AG09319 (cell line): ENCODE results near the gene TAF11.

Experiments
- DNase-seq: peaks from one replicate; pipeline ENCODE4 v3.0.0-alpha.2; 2010; ENCODE audit warnings: low read depth; ENCODE audit errors: extremely low read depth
- TF ChIP-seq, protein P1 (sequence below): IDR thresholded peaks from 2 replicates; pipeline ENCODE4 v1.5.1; 2011; ENCODE audit warnings: low read depth, mild to moderate bottlenecking, inconsistent platforms, low read length, moderate library complexity

TAF11 gene

DNA sequence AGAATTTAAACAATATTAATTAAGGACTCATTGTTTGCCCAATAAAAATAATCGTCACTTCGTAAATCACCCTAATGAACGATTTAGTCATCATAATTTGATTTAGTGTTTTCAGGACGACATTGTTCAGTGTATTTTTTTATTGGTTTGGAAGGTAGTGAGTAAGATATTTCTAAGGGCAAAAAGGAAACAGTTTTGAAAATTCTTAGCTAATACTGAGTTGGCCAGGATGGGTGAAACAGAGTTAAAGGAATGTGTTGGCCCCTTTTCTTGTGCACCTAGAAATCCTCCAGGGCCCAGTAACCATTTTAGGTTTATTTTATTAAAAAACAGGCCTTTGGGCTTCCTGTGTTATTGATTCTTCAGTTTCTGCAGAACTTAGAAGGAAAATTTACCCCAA is 26.5 kb upstream of the TAF11 start:
- no peak for DNase-seq
- TF ChIP-seq, protein P1, sequence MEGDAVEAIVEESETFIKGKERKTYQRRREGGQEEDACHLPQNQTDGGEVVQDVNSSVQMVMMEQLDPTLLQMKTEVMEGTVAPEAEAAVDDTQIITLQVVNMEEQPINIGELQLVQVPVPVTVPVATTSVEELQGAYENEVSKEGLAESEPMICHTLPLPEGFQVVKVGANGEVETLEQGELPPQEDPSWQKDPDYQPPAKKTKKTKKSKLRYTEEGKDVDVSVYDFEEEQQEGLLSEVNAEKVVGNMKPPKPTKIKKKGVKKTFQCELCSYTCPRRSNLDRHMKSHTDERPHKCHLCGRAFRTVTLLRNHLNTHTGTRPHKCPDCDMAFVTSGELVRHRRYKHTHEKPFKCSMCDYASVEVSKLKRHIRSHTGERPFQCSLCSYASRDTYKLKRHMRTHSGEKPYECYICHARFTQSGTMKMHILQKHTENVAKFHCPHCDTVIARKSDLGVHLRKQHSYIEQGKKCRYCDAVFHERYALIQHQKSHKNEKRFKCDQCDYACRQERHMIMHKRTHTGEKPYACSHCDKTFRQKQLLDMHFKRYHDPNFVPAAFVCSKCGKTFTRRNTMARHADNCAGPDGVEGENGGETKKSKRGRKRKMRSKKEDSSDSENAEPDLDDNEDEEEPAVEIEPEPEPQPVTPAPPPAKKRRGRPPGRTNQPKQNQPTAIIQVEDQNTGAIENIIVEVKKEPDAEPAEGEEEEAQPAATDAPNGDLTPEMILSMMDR = no peak

DNA sequence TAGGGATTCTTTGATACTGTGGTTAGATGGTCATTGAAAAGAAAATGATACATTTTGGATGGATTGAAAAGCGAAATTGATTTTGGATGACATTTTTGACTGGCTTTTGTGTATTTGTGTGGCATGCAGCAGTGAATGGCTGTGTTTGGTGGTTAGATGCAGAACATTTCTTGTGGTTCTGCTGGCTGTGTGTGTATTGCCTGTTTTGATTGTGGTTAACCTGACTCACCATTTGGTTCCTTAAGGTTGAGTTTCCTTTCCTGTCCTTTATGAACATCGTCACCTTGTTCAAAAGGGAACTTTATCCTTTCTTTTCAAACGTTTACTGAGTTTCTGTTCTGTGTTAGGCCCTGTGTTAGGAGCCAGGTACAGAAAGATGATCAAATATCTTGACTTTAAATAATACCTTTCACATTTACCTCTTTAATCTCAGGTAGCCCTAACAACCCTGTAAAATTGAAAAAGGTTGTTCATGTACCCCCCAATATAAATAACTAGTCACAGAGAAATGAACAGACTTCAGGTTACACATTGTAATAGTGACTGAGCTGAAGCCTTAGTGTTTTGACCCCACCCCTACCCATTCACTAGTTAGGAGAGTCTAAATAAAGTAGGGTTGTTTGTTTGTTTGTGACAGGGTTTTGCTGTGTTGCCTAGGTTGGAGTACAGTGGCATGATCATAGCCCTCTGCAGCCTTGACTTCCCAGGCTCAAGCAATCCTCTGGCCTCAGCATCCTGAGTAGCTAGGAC is 25.0 kb upstream of the TAF11 start:
- TF ChIP-seq, protein P1 = no peak
- no peak for DNase-seq

DNA sequence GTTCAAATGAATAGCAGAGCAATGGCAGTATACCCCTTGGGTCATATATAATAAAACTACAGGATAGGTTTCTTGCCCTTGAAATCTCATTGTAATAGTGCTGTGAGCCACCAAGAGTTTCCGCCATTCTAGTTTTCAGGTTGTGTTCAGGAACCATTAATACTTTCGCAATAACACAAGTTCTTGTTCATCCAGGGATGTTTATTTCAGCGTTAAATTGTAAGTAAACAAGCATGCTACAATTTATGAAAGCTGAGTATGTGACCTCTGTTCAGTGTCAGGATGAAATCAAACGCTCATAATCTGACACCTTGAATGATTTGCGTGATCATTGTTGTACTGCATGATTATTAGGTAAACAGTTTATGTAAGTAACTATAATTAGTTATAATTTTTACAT is 24.0 kb upstream of the TAF11 start:
- DNase-seq = no peak
- TF ChIP-seq, protein P1 = no peak

DNA sequence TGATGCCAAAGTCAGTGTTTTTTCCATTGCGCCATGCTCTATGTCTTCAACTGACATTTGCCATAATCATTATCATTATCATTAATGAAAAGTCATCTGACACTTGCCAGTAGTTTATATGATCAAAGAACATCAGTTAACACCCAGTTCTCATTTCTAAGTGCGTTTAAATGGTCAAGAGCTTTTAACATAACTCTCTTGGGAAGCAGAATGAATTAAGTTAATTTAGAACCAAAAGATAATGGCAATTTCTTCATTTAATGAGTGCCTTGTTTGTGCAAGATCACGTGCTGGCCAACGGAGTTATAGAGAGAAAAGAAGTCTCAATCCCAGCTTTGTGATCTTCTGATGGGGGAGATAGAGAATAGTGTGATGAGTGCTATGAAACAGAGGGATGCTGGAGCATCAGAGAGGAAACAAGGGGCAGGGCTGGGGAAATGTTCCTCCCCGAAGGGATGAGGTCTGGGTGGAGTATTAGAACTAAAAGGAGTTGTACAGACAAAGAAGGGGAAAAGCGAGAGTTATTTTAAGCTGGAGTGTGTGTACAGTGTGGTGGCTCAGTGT is 21.6 kb upstream of the TAF11 start:
- no peak for DNase-seq

DNA sequence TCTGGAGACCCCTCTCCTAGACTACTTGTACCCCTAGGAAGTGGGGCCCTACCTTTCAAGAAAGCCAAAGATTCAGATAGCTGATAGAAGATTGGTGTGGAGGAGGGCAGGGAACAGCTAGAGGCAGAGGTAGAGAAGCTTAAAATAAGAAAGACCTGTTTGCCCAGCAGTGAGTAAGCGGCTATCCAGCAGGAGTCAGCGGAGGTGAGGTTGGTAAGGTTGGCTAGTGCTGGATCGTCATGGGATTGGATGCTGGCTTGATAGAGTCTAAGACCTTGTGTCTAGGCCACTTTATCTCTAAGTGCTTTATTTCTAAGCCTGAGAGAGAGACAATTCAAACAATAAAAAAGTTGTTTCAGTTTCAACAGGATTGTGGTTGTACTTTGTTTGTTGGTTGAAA is 20.4 kb upstream of the TAF11 start:
- TF ChIP-seq, protein P1 = no peak
- DNase-seq = no peak

More for the DNA sequence above, 21.6 kb upstream of the TAF11 start:
- TF ChIP-seq, protein P1 = no peak

DNA sequence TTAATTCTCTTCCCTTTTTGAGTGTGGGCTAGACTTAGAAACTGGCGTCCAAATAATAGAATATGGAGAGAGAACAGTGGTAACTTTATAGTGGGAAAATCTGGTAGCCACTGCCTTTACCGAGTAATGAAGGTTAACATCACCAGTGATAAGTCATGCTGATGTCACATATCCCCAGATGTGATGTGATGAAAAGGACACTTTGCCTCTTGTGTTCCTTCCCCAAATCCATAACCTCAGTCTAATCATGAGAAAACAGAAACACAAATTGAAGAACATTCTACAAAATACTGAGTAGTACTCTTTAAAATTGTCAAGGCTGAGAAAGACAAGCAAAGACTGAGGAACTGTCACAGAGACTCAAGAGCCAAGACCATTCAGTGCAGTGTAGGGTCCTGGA is 19.0 kb upstream of the TAF11 start:
- TF ChIP-seq, protein P1 = no peak
- DNase-seq = no peak

DNA sequence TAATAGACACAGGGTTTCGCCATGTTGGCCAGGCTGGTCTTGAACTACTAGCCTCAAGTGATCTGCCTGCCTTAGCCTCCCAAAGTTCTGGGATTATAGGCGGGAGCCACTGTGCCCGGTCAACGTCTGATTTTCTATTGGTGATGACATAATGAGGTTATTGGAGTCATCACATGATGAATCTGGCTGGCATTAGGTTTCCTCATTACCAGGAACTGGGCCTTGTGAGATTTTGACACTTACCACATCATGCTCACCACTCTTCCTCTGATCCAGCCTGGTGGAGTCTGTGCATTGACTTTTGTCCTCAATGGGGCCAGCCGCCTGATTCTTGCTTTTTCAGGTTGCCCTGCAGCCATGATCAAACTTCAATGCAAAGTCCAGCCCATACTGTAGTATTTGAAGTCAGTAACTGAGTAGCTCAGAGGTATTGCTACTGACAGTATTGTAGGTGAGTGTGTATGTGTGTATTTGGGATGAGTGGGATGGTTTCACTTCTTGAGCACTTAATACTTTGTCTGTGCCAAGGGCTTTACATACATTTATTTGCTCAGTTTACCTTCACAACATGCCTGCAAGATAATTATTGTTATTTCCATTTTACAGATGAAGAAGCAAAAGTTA is 17.3 kb upstream of the TAF11 start:
- TF ChIP-seq, protein P1 = no peak

More for the DNA sequence above, 17.3 kb upstream of the TAF11 start:
- no peak for DNase-seq
